NOMO-1 (cell line): ENCODE results near the gene BCL2.

Source experiments
- DNase-seq, 2 experiments: peaks; one replicate each; lab custom pipeline; 2025; ENCODE audit not compliant: unreplicated experiment in 2 of 2; lab: John Stamatoyannopoulos, UW

The BCL2 gene

DNA sequence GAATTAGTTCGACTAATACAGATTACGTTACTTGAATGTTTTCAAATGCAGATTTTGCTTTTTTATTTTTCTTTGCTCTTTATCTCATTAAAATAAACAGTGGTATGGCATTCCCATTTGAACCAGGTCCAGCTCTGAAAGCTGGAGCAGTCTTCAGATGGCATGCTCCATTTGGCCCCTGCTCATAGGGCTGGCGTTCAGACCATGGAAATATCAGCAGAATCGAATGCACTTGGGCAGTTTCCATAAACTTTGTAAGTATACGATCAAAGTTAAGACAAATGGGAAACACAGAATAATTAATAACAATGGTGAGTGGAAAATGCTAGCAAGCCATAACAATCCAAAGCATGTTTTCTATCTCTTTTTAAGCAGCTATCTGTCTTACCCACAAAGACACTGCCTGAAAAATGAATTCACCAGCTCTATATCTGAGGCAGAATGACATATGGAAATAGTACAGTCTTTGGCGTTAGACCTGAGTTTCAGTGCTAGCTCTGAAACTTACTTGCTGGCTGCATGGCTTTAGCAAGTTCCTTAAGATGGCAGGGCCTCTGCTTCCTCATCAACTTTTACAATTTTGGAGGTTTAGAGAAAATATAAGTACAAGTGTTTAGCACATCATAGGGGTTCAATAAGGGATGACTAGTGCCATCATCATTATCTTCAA, 131.6 kb downstream of the BCL2 start:
- DNase-seq = no peak

DNA sequence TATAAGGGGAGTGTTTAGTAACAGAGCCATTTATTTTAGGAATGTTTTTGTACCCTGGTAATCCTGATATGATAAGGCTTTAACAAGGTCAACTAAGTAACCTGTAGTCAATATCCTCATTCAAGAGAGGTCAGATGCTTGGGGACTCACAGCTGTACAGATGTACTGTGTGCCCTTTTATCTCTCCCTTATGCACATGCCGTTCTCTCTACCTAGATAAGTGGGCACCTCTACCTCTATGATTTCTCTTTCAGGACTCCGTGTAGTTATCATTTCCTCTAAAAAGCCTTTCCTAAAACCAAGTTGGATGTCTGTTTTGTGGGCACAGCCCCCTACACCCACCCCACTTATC, 132.4 kb downstream of the BCL2 start:
- DNase-seq = no peak

DNA sequence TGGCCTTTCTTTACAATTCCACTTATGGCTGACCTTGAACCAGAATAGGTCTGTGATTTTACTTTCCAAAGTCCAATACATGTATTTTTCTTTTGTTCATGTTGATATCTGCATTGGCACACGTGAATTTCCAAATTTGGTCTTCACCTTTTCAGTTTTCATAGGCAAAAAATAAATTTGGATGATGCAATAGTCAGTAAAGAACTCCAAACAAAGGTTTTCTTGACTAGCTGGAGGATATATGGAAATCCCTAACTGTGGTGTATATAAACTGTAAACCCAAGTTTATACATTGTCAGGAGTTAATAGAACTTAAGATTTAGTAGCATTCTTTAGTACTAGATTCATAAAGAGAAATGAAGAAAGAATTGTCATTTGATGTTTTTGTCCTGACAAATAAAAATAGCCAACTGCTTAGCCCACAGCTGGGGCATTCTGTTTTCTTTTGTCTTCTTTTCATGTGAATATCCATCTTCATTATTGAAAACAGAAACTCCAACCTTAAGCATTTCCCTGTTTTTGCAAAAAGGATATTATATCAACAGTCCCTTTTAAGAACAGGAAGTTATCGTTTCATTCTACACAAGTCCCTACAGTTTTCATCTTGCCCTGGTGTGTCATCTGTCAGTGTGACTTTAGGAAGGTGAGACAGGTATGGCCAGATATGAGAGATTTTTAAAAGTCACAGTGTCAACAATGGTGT, 132.9 kb downstream of the BCL2 start:
- peak in 1 of 2 experiments; percentile 36 for DNase-seq

DNA sequence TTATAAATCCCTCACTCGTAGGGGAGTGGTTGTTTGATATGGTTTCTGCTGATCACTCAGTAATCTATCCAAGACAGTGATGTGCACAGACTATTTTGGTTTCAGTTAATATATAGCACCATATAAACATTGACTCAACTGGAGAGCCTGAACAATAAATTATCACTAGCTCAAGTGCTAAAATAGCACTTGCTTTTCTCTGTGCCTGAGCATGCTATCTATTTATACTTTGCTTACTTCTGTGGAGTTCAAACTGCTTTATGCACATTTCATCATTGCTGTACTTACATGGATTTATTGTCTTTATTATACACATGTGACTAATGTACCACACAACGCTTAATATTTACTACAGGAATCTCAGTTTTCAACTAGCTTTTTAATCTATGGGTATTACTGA, 133.6 kb downstream of the BCL2 start:
- no peak for DNase-seq

DNA sequence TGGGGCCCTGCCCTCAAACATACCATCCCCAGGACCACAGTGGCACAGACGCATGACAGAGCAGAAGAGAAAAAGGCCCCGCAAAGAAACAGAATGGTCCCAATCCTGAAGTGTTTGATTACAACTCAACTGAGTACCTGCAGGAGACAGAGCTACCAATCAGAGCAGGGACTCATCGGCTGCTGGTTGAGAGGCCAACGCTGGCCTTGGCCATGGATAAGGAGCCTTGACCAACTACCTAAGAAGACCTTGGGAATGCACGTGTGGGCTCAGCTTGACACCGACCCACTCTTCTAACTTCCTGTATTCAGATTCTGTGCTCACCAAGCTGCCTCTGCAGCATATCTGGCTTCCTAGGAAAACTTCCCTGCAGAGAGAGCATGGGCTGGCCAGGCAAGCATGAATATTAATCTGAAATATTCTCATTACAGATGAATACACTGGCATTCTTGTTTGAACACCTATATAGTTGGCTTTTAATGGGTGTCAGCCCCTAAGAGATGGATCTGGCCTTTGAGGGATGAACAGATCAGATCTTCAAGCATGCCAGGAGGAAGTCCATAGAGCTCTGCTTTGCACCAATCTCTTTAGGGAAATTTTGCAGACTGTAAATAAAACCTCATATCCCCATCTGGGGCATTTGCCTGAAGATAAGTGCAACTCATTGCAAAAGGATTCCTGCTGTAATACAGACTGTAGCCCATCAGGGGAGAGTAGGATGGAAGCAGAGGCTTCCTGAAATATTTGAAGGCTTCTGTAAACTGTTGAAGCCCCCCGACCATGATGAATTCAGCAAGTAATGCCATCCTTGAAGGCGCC, 135.4 kb downstream of the BCL2 start:
- no peak for DNase-seq

DNA sequence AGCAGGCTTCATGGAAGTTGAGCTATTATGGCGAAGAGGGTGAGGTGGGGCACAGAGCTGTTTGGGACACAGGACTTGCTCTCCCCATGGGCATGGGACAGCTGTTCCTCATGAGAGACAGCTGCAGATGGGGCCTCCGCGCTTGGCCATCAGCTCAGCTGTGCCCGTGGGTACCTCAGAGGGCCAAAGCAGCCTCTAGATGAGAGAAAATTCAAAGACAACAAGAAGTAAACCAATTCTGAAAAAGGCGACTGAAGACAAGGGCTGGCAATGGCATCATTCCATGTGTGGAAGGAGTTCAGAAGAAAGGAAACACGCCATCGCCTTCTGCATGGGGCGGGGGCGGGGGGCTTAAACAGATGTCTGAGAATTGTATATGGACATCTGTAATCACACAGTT, 136.2 kb downstream of the BCL2 start:
- no peak for DNase-seq

DNA sequence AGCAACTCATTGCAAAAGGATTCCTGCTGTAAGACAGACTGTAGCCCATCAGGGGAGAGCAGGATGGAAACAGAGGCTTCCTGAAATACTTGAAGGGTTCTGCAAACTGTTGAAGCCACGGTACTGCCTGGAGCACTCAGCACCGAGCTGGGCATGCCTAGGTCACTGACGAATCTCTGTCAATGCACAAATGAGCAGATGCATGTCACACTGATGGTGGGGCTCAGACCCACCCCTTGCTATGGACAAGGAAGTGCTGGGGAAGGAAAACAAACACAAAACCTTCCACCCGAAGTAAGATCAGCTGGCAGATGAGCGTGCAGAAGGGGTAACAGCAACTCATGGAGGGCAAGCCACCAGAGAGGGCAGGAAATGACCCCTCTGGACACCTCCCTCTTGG, 136.7 kb downstream of the BCL2 start:
- DNase-seq = no peak

DNA sequence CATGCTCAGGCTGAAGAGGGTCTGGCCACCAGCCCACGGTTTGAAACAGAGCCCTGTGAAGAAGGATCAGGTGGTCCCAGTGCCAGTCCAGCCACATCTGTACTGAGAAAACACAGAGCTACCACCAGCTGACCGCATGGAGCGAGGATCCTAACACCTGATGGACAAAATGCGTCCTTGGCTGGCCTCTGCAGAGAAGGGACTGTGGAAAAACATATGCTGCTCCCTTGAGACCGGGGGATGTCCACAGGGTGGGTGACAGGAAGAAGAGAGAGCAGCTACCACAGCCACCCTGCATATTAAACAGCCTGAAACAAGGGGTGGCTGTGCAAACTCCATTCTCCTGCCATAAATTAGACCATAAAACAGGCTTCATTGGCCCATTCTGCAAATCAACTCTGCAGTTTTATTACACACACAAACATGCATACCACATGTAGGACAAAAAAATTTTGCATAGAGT, 137.2 kb downstream of the BCL2 start:
- DNase-seq = no peak

DNA sequence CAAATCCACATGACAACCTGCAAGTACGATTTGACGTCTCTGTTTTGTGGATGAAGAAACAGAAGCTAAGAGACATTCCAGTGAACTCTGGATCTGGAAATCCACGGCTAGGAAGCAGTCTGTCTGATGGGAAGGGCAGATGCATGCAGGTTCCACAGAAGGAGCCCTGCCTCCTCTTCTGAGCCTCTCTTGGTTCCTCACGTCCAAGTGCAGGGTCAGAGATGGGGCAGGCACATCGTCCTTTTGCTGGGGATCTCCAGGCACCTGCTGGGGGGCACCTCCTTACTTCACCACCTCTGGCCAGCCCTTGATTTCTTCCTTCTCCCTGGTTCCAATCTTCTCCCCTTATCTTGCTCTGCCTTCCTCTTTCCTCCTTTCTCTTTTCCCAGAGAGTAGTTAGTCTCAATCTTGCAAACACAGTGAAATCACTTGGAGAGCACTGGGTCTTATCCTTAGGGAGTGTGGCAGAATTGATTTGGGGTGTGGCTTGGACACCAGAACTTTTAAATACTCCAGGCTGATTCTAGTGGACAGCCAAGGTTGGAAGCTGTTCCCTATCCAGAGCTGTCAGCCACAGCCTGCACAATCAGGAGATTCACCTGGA, 137.8 kb downstream of the BCL2 start:
- no peak for DNase-seq

DNA sequence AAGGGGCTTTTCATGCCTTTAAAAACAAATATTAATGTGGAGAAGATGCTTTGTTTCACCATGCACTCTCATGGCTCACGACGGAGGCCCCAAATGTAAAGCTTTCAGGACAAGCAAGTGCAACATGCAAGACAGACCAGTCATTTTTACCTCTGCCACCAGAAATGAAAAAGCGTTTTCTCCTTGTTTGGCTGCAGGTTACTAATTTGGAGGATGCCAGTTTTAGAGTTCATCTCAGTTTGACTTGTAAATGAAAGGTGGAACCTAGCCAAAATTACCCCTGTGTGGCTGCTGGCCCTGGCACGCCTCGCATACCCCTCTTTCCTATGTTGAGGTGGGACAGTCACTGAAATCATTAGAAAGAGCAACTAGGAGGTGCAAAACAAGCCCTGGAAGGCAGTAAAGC, 138.6 kb downstream of the BCL2 start:
- DNase-seq = no peak

DNA sequence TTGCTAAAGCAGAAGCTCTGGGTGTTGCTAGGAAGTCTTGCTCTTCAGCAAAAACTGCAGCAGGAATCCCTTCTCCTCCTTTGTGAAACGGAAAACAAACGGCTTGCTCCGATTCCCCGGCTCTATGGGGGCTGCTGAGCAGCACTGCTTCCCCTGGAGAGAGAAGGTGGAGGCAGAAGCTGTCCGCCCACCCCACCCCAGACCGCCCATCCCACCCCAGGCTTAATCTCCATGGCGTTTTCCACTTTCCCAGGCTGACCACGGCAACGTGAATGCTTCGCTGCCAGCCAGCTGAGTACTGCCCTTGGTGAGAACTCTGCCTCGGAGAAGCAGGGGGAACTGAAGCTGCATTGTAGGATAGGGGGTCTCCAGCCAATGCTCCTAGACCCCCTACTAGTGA, 139.2 kb downstream of the BCL2 start:
- no peak for DNase-seq

DNA sequence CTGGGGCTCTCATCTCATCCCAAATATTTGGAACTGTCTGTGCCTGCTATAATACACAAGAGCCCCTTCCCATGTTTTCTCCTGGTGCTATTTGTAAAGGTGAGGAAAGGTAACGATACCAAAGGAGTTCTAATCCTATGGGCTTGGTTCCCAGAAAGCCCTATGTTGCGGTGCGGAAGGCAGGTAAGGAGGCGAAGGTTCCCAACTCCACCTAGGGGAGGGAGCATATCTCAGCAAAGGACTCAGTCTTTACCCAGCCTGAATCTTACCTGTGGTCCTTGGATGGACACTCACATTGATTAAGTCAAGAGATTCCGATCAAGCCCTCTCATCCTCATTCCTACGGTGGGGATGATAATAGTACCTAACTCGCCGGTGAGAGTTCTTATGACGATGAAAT, 140.1 kb downstream of the BCL2 start:
- DNase-seq = no peak

DNA sequence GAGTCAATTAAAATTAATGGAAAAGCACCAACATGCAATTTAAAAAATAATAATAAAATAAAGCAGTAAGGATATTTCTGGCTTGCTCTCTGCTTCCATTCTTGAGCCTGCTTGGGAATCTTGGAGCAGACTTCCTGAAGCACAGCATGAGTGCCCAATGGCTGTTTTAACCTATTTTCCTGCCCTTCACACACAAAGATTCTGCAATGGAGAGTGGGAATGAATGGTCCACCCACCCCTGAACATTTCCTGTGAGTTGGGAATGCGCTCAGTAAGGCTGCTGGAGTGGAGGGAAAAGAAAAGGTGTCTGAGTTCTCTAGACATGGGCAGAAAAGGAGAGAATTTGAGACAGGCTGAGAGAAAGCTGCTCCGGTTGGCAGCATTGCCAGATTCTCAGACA, 140.6 kb downstream of the BCL2 start:
- DNase-seq = no peak

DNA sequence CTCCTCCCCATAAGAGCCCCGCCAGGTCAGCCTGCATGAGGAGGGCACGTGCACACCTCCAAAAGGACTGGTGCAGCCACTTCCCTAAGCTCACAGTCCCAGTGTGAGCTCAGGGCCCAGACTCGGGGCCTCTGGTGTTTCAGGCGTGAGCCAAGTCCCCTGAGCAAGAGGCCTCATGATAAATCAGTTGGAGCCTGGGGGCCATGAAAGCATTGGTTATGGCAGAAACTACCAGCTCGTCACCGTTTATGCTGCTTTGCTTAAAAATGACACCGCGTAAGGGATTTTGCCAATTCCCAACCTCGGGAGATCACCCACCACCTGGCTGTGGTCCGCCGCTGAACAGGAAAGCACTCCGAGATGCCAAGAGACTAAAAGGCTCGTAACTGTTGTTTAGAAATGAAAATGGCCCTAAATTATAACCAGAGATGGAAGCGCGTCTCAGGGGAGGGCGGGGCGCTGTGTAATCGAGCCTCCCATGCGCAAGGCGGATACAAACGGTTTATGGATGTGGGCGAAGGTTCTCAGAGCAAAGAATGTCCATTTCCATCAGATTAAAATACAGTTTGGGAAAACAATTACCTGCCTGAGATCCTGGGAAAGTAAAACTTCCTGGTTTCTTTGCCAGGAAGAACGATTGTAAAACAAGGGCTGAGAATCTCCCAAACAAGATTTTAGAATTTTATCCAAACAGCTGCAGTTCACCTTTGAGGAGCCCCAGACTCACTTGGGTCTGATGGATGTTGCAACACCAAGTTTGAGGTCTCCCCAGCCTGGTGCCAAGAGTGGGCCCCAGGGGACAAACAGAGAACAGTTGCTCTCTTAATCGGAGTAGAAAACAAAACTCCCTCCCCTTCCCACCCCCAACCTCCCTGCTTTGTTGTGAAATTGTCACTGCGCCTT, 141.4 kb downstream of the BCL2 start:
- DNase-seq = peak; percentile 20 to 27

DNA sequence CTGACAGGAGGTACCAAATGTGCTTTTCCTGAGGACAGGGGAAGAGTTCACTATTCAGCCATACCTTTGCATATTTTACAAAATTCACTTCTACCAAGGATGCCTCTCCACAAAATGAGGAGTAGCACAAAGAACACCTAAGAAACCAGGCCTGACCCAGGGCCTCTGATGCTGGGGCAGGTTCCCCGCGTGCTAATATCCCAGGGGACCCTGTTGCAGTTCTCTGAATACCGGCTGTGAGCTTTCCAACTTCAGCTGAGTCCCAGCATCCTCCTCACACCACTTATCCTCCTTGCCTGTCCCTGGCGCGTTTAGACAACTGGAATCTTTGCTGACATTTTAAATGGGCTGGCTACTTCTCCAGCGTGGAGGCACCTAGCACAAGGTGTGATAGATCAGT, 142.3 kb downstream of the BCL2 start:
- DNase-seq = no peak

DNA sequence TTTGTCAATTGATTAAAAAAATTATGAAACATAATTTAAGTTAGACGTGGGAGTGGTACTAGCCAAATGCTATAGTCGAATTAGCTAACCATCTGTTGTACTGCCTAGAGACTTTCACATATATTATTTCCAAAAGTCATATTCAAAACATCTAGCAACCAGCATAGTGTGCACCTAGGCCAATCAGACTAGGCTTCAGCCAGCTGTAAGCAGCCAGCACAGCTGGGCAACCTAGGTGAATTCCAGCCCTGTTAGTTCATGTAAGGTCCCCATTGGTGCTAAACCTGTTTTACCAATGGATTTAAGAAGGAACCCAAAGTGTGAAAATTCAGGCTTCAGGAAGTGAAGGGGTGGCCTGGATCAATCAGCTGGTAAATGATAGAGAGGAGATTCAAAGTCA, 144.3 kb downstream of the BCL2 start:
- no peak for DNase-seq

DNA sequence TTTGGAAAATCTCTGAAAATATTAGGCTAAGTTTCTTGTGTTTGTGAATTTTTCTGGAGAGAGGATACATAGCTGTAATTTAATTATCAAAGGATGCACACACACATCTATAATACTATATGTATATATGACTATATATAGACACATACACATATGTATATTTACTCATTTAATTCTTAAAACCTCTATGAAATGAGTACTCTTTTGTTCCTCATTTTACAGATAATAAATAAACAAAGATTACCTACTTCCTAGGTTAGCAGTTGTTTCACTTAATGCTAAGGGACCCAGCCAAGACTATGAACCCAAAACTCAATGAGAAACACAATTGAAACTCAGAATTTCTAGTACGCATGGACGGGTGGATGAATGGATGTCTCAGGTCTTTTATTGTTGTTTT, 145.6 kb downstream of the BCL2 start:
- DNase-seq = no peak

DNA sequence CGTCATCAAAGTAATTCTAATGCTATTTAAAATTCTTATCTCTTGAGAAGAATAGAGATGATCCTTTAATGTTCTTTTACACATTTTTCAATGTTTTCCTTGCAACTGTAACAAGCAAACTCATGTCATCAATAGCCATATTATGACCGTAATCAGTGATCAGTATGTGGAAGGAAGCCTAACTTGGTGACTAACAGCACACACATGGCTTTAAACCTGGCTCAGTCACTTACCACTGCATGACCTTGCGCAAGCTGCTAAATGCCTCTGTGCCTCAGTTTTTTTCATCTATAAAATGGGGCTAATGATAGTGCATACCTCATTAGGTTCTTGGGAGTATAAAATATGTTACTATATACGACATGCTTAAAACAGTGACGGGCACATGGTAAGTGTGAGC, 149.7 kb downstream of the BCL2 start:
- DNase-seq = no peak

DNA sequence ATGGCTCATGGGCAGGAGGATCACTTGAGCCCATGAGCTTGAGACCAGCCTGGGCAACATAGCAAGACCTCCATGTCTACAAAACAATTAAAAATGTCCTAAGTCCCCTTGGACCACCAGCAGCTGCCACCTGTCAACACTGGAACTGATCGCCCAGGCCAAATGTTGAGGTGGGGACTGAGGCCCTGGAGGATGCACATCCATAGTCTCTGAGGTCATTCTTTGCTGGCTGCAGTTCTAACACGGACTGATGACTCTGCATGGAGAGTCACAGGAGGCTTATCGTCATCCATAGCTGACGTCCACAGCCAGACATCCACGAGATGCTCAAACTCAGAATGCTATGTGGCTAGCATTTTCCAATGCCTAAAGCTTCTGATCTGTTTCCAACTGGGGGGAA, 151.3 kb downstream of the BCL2 start:
- no peak for DNase-seq

DNA sequence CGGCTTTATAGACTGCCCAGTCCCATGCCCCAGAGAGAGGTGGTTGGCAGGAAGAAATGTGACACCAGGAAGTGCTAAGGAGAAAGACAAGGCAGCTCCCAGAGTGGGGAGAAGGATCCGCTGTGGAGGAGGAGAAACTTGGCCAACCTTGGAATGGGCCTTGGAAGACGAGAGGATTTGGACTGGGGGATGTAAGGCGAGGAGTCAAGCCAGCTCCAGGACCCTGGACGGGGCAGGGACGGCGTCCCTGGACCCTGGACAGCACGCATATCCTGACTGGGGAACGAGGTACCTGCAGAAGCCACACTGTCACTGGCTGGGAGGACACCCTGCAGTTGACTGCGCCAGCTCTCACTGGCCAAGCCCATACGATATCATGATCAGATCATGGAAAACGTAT, 153.4 kb downstream of the BCL2 start:
- DNase-seq = no peak
